ENCODE data around the gene PDIK1L.

The PDIK1L gene

DNA sequence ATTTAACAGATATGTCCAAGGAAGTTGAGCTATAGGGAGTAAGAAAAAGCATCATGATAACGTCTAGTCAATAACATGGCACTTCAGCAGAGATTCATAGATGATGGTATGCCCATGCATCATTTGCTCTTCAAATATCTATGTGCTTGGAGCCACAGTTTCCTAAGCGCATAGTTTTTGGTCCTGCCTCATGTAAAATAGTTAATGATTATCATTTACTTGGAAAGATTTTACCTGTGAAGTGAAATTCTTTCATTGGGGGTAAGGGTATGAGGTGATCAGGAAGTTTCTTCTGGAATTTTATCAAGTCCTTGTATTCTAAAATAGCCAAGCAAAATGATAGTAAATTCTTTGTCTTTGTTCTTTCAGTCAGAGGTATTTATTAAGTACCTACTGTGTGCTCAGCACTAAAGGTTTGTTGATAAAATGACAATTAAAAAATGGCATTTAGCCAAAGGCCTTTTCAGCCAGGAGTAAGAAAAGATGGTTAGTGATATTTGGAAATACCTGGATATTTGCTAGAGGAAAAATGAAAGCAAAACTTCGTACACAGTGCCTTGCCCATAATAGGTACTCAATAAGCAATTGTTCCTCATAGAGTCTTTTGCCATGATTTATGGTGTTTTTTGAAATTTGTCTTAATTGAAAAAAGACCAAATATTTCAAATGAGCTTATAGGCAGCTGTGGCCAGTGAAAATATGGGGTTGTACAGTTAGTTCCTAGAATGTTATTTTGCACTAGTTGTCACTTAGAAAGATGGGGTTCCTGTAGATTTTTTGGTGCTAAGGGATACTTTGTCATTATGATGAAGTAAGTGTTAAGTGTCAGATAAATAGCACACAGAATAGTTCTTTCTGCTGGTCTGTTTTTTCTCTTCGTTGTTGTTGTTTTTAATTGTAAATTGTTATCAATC lies 13.1 kb downstream of the PDIK1L start:
- no peak for DNase-seq

DNA sequence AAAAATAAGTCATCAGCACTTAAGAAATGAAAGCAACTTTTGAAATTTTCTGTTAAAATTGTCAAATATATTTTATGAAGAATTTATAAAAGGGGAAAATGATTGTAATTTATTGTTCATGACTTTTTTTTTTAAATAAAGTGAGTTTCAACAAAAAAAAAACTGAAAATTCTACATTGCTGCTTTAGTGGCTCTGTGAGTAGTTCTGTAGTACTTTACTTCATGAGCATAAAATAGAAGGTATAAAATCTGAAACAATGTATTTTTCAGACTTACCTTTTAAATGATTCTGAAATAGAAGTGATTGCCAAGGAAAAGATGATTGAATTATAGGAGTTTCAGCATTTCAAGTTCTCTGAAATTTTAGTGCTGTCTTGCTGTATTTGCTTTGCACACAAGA lies 13.8 kb downstream of the PDIK1L start:
- no peak for DNase-seq

DNA sequence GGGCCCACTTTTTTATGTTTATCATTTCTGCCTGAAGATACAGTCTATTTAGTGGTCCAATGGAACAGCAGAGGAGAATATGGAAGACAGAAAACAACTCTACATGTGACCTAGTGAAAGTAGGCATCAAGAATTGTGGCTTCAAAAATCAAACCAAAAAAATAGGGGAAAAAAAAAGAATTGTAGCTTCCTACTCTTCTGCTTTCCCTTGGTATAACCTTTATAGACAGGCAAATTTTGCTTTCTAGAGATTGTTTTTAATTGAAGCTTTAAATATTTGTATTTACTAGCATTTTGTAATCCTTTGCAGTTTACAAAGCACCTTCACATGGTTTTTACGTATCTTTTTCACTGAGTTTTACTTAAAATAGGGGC lies 14.3 kb downstream of the PDIK1L start:
- no peak for DNase-seq

DNA sequence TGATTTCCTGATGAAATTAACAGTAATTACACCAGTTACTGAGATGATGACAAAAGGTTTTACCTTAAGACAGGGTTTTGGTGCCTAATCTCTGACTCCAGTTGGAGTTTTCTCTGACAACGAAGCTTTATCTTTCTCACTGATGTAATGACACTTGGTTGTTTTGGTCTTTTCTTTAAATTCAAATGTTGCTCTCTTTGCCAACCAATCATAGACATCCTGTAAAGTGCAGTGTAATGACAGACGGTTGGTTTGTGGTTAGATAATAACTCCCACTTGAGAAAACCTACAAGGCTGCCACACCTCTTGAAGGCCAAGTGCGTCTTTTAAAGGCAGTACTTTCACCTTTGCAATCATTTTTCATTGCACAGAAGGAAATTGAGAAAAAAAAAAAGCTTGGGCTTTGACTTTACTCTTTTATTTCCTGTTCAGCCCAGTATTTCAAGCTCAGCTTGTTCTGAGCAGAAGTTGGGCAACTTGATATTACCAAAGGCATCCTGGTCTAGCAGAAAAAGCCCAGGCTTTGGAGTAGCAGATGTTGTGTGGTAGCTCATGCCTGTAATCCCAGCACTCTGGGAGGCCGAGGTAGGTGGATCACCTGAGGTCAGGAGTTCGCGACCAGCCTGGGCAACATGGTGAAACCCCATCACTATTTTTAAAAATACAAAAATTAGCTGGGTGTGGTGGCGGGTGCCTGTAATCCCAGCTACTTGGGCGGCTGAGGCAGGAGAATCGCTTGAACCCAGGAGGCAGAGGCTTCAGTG lies 14.9 kb downstream of the PDIK1L start:
- DNase-seq, result peak; percentile 30

DNA sequence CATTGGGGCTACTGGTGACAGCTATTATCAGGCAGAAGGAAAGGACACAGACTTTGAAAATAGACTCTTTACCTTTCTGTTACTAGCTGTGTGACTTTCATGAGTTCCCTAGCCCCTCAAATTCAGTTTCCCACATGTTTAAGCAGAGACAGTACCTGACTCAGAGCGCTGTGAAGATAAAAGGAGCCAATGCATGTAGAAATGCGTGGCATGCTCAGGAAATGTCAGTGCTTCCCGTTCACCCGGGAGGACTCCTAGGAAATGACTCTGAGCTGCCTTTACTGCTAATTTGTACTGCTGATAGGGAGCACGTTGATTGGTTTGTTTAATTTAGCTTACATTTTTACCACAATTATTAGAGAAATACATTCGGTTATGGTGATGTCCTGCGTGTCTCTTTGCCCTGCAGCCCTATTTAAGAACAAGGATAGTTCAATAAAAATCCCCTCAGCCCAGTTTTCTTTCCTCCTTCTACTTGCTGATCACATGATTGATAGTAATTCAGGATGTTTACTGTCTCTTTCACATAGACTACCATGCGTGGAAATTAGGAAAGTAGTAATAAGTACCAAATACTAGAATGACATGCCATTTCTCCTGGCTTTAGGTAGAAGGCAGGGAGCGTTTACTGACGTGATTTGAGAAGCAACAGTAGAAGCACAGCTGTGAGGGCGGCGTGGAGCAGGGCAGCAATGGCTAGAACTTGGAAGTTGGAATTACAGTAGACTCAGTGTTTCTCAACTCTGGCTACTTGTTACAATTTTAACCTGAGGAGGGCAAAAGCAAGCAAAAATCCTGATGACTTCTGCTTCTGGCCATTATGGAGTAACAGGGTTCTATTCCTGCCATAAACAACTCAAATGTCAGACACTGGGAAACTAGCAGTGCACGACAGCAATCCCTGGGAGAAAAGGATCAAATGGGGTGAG lies 15.9 kb downstream of the PDIK1L start:
- no peak for DNase-seq

DNA sequence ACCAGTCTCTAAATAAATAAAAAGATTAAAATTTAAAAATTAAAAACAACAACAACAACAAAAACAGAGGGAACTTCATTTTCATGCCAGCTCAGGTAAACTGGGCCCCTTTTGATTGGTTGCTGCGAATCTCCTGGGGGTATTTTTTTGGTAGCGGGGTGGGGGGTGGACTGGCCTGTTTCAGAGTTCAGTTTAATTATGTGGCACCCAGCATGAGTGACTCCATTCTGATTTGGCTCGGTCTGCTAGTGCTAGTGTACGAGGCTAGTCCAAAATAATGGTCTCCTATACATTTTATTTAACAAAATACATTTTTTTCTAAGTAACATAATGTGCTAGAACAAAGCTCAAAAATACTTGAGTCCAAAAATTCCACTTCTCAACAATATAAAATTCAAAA lies 18.2 kb downstream of the PDIK1L start:
- DNase-seq, result no peak

DNA sequence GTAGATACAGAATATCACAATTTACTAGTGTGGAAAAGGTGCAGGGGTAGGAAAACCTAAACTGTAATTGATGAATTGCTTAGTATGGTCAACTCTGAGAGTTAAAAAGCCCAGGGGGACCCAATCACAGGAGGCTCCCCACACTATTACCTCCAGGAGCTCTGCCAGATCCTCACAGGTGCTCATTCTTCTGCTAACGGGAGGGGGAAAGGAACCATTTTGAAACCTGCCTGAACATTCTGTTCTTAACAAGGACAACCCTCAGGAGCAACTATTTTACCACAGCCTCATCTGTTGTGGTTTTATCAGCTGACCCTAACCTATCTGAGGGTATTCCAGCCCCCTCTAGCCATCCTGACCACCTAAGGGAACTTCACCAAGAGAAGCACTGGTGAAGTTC lies 19.1 kb downstream of the PDIK1L start:
- DNase-seq, result no peak

DNA sequence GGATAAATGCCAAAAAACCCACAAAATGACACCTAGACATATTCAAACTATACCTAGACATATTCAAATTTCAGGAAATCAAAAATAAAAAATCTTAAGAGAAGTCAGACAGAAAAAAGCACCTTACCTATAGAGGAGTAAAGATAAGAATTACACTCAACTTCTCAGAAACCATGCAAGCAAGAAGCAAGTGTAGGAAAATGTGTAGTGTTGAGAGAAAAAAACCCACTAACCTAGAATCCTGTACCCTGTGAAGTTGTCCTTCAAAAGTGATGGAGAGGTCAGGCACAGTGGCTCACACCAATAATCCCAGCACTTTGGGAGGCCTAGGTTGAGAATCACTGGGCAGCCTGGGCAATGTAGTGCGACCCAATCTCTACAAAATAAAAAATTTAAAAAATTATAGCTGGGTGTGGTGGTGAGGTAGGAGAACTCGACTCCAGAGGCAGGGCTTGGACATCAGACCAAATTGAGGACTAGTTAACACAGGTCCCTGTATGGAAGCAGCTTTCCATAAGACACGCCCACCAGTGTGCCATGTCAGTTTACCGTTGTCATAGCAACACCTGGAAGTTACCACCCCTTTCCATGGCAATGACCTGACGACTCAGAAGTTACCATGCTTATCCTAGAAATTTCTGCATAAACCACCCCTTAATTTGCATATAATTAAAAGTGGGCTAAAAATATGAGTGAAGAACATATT lies 20.7 kb downstream of the PDIK1L start:
- DNase-seq, result no peak

DNA sequence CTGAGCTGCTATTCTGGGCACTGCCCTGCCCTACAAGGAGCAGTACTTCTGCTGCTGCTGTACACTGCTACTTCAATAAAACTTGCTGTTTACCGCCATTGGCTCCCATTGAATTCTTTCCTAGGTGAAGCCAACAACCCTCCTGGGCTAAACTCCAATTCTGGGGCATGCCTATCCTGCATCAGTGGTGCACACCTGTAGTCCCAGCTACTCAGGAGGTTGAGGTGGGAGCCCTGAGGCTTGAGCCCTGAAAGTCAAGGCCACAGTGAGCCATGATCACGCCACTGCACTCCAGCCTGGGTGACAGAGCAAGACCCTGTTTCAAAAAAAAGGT lies 21.2 kb downstream of the PDIK1L start:
- no peak for DNase-seq

DNA sequence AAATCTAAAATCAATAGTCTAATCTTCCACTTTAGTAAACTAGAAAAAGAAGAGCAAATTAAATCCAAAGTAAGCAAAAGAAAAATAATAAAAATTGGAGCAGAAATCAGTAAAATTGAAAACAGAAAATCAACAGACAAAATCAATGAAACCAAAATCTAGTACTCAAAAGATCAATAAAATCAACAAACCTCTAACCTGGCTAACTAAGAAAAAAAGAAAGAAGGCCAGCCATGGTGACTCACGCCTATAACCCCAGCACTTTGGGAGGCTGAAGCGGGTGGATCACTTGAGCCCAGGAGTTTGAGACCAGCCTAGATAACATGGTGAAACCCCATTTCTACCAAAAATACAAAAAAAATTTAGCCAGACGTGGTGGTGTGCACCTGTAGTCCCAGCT lies 22.8 kb downstream of the PDIK1L start:
- DNase-seq, result no peak

DNA sequence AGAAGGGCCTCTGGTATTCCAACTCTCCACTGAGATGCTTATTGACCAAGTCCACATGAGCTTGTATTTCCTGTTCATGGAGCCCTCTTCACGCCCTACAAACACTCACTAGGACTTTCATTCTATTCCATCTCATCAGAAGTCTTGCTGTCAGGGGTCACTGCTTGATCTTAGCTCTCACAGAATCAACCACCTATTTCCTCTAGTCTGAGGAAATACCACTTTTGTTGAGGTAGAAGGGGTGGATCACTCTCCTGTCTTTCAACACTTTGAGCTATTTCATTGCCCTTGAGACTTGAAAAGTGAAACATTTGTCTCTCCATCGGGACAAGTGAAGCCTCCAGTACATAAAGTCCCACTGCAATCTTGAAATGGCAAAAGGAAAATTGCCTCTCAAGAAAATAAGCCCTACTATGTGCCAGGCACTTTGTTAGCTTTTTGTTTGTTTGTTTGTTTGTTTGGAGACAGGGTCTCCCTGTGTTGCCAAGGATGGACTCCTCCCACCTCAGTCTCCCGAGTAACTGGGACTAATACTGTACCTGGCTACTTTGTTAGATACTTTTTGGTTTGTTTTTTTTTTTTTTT lies 27.4 kb downstream of the PDIK1L start:
- no peak for DNase-seq

DNA sequence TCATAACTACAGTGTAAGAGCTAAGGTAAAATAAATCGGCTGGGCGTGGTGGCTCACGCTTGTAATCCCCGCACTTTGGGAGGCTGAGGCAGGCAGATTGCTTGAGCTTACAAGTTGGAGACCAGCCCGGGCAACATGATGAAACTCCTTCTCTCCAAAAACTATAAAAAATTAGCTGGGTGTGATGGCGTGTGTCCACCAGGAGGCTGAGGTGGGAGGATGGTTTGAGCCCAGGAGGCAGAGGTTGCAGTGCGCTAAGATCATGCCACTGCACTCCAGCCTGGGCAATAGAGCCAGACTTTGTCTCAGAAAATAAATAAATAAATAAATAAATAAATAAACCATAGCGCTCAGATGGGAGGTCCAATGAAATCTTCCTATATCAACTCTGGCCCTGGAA lies 30.5 kb downstream of the PDIK1L start:
- DNase-seq, result no peak

DNA sequence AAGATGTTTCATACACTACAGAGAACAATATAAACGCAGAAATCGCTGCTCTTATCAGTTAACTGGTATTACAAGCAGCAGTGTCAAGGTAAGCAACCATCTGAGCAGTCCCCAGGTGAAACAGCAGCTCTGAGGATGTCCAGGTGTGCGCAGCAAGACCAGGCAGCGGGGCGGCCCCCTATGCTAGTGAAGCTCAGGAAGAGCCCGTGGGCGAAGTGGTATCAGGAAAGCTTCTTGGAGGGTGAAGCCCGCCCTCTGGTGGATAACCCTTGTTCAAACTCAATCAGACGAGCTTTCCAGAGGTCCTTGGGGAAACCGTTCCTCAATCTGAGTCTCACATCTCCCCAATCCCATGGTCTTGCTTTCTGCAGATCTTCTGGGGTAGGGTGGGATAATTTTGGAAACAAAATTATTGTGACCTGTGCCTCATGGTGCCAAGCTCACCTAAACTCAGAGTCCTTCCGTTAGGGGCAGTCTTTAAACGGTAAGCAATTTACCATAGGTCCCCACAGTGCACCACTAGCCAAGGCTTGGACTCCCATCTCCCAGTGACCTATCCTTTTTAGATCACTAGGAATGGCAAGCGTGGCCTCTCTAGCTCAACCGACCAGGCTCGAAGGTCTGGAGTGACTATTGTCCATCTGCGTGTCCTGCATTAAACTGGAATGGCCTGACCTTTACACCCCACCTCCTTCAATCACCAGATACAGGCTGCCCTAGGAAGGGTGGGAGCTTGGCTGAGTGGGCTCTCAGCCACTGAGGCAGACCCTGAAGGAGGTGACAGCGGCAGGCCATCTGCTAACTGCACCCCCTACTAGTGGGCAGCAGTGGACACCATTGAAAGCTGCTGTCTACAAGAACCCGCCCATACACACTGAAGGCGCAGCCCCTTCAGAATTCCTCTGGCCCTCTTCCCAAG lies 33.7 kb downstream of the PDIK1L start:
- DNase-seq, result peak; percentile 67

DNA sequence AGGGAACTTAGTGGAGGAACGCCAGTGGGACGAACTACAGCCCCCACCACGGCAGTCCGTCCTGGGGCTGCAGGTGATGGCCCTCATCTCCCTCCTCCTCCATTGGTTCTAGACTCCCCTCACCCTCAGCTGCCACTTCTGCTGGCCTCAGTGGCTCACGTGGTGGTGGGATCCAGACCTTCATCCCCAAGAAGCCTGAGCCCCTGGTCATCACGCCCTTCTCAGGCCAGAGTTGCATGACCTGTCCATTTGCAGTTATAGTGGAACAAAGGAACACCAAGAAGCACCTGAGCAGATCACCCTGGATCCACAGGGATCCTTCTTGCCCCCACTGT lies 34.3 kb downstream of the PDIK1L start:
- no peak for DNase-seq

DNA sequence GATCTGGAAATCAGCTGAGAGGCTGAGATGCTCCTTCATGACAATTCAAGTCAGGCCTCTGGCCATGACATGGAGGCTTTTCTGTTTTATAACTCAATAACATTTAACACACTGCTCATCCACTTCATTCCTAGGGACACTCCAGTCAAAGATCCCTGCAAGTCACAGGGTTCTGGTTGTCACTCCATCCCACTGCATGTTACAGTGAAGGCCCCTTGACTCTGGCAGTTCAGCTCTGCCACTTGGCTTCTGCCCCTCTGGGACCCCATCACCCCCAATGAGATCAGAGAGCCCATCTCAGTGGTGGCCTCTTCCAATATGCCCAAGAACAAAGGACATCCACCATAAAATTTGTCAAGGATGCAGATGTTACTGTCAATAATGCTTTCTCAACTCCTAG lies 37.3 kb downstream of the PDIK1L start:
- DNase-seq, result no peak

DNA sequence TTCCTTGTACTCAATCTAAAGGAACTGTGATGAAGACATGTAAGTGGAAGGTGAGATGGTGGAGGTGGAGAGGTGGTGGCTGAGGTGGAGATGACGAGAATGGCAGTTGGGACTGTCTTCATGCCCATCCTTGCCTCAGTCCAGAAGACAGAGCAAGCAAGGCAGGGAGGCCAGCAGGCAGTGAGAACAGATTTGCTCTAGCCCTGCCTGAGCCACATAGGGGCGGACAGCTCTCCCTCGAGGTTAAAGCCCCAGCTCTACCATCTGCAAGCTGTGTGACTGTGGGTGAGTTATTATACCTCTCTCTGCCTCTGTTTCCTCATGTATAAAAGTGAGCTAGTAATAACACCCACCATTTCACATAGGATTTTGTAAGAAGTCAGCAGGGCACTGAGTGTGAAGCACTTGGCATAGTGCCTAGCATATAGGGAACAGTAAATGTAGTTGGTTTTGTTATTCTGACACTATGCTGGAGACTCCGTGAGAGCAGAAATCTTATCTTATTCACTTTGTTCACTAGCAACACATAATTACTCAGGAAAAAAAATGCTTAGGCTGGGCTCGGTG lies 42.4 kb downstream of the PDIK1L start:
- DNase-seq, result no peak

DNA sequence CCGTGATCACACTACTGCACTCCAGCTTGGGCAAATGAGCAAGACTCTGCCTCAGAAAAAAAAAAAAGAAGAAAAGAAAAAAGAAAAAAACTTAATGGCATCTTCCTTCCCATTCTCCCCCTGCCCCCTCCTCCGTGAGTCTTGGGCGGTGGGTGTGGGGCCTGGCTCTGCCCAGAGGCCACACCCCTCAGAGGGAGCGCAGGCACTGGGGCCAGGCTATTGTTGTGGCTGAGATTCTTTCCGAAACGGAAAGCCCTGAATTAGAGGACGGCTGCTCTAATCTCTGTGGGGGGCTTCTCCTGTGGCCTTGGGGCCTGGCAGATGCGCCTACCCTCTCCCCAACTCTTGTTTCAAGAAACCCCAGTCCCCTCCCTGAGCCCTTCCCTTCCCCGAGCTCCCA lies 43.1 kb downstream of the PDIK1L start:
- no peak for DNase-seq

DNA sequence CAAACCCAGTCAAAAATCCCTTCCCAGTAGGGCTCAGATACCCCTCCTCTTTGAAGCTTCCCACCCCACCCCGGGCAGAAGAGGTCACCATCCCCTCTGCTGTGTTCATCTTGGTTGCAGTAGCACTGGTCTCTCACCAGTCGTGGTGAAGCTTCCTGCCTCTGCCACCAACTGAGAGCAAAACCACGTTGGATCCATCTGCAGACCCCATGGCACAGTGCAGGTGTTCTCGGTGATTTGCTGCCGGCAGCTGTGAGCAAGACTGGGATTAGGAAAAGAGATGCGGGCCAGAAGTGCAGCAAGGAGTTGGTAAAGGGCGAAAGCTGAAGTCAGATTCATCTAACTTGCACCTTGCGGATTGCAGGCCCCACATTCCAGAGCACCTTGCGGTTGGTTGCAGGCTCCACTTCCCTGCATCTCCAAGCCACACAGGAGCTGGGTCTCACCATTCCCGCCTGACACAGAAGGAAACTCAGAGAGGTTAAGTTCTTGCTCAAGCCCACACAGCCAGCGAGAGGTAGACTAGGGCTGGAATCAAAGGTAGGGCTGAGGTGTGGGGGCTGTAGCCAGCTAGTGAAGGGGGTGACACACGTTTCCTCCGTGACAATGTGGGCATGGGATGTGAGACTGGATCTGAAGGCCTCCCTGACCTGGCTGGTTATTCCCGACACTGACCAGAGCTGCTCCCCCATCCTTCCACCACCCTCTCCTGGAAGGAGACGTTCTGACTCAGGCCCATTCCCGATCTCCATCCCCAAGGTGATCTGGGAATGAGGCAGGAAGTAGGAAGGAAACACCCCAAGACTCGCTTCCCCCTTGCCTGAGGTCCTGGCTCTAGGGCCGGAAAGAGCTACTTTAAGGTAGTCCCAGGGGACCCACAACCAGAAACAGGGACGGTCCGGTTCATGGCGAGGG lies 44.0 kb downstream of the PDIK1L start:
- no peak for DNase-seq

DNA sequence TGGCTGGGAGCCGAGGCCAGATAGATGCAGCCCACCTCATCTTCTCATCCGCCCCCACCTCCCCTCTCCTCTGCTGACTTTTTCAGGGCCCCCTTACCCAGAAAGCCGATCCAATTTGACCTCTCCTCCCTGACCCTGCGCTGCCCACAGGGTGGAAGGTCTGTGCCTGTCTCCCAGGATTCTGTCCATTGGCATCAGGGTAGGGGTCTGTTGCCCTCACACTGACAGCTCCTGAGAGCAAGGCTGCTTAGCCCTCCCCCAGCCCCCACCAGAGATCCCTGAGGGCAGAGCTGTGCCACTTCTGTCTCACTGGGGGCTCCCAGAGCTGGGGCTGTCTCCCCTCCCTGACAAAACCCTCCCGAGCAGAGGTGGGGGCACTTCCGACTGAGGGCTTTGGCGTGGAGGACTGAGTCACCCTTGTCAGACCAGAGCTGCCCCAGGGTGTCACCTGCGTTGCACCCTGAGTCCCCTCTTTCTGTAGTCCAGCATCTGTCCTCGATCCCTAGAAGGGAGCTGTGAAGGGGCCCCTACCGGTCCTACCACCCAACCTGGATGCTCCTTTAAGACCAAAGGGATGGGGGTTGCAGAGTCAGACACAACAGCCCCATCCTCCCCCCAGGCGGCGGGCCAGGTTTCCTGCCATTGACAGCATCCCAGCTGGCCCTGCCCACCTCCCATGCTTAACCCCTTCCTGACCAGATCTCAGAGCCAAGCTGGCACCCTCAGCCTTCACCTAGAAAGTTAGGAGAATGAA lies 44.8 kb downstream of the PDIK1L start:
- no peak for DNase-seq

Measured in activated naive CD4-positive, alpha-beta T cell treated with anti-CD3 and anti-CD28 coated beads, Interleukin-2, amount 50 U/mL, for 16 hours (primary cell).